OCI-M2 (cell line): Measurements from ENCODE around the gene CINP.
"Not testable (repeated sequence)": the region's sequence is repeated elsewhere in the genome, so short reads cannot be mapped to it uniquely, and the experiment has no call there.

Source experiments
- DNase-seq: peaks from one replicate; lab custom pipeline; 2025; ENCODE audit not compliant: unreplicated experiment; lab: John Stamatoyannopoulos, UW

The CINP gene

DNA sequence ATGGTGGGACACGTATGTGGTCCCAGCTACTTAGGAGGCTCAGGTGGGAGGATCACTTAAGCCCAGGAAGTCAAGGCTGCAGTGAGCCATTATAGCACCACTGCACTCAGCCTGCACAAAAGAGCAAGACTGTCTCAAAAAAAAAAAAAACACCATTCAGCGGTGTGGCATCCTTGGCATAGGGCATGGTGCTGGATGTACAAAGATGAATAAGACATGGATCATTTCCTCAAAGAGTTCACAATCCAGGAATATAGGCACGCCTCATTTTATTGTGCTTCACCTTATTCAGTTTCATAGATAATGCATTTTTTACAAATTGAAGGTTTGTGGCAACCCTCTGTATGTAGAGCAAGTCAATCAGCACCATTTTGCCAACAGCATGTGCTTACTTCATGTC lies 6.4 kb downstream of the CINP start:
- no peak for DNase-seq

DNA sequence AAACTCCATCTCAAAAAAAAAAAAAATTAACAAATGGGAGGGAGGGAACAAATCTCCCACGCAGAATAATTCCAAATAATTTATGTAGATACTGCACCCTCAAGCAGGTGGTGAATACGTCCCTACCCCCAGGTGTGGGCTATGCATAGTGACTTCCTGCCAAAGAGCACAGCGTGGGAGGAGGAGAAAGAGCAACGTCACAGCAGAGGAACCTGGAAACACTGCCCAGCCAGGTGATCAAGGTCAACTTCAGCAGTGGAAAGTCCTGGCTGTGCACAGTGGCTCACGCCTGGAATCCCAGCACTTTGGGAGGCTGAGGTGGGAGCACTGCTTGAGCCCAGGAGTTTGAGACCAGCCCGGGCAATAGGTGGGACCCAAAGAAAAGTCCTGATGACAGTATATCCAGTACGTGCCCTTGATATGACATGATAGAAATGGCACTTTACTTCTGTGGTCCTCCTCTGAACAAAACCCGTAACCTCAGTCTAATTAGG lies 9.5 kb downstream of the CINP start:
- DNase-seq = no peak

DNA sequence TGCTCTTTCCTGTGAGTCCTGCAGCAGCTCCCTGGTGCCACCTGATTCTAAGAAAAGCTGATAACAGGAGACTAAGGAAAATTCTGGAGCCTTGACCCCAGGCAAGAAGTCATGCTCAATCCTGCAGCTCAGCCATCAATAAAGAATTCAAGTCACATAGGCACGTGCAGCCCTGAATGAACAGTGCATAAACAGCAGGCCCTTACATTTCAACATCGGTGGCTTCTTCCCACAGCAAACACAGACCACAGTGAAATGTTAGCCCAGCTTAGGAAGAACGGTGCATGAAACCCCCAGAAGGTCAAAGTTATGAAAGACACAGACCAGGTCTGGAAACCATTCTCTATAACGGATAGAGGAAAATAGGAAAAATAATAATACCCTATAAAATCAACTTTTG lies 10.5 kb downstream of the CINP start:
- DNase-seq = no peak

DNA sequence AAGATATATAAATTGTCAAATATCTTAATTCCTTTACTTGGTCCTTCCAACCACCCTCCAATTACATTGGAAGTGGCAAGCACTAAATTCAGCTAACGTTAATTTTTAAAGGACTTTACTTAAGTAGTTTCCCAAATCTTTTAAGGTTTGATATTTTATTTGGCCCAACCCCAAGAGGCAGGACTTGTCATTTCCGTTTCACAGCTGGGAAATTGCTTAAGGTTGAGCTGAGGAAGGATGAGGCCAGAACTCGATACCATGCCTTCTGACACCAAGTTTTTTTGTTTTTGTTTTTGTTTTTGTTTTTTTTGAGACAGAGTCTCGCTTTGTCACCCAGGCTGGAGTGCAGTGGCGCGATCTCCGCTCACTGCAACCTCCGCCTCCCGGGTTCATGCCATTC lies 11.1 kb downstream of the CINP start:
- not testable (repeated sequence) for DNase-seq

DNA sequence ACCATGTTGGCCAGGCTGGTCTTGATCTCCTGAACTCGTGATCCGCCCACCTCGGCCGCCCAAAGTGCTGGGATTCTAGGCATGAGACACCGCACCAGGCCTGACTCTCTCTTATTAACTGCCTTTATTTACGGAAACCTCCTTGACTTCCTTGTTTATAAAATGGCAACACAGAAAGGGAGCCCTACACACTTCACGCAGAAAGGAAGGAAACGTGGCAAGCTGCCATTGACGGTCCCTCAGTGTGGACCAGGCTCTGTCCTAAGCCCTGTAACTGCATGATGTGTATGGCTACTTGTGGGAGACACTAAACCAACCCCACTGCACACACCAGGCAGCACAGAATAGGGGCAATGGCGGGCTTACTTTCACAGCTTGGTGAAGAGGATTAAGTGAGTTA lies 11.7 kb downstream of the CINP start:
- no peak for DNase-seq

DNA sequence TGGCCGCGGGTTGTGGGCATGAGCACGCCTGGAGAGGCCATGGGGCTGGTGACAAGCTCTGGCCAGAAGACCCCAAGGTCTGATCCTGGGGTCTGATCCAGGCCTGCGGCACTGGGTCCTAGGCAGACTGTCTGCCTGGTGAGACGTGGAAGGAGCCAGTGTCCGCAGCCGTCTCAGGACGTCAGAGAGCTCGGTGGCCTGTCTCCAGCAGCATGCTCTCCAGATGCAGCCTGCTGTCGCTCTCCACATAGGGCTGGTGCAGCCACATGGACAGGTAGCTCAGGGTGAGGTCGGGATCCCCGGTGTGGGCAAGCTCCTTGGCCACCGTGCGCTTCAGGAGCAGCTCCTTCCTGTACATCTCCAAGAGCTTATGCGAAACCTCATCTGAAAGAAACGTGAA lies 14.3 kb downstream of the CINP start:
- no peak for DNase-seq

DNA sequence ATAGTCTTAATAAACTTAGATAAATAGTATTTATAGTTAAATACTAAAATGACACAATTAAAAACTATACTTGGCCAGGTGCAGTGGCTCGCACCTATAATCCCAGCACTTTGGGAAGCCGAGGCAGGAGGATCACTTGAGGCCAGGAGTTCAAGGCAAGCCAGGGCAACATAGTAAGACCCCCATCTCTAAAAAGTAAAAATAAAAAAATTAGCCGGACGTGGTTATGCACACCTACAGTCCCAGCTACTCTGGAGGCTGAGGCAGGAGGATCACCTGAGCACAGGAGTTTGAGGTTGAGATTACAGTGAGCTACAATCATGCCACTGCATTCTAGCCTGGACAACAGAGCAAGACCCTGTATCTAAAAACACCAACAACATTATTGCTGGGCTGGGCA lies 16.0 kb downstream of the CINP start:
- DNase-seq = no peak

DNA sequence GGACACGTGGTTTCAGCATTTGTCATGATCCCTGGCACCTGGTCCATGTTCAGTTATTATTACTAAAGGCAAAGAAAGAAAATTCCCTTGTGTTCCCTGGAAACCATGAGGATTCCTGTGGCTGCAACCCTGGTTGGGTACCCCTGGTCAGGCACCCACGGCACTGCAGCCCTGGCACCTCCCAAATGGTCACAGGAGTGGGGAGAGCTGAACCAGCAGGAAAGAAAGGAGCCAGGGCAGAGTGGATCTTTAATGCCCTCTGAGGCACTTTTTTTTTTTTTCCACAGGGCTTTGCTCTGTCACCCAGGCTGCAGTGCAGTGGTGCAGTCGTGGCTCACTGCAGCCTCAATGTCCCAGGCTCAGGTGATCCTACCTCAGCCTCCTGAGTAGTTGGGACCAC lies 17.5 kb downstream of the CINP start:
- no peak for DNase-seq

DNA sequence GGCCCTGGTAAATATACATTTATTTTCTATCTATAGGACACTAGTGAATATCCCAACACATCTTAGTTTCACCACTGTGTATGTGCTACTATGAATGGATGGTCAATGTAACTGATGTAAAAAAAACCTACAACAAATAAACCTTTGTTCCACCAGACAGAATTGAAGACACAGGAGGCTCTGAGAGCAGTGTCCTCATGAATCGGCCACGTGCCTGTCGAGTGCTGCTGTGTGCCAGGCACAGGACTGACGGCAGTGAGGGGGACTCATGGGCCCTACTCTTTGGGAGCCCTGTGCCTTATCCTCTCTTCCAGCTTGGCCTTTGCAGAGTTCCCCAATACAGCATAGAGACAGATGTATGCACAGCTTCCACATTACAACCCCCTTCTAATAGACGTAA lies 18.2 kb downstream of the CINP start:
- DNase-seq = no peak

DNA sequence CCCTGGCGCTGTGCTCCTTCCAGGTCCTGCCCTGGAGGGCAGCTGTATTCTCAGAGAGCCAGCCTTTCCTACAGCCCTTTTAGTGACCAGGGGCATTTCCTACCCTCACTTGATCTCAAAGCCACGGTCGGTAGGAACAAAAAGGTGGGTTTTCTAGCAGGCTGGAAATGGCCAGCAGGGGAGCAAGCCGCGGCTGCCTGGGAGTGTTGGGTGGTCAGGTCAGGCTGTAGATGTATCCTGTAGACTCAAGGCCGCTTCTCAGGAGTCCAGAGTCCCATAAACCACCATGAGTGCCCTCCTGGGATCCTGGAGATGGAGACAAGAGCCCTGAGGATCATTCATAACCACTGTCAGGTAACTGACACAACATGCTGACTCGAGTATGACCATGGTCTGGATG lies 18.6 kb downstream of the CINP start:
- no peak for DNase-seq

DNA sequence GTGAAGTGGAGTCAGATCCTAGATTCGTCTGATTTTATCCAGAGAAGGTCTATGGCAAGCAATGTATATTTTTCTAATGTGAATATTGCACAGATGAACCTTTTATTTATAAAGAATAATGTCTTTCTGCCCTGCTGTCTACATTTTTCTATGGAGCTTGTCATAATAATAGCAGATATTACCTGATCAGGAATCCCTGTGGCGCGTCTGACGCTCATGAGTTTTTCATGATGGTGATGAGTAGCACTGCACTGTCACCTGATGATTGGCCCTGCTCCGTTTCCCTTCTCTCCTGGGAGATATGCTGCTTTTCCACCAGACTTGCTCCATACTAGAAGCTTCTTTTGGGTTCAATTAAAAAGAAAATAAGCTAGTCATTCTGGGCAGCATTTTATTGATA lies 20.5 kb downstream of the CINP start:
- DNase-seq = no peak

DNA sequence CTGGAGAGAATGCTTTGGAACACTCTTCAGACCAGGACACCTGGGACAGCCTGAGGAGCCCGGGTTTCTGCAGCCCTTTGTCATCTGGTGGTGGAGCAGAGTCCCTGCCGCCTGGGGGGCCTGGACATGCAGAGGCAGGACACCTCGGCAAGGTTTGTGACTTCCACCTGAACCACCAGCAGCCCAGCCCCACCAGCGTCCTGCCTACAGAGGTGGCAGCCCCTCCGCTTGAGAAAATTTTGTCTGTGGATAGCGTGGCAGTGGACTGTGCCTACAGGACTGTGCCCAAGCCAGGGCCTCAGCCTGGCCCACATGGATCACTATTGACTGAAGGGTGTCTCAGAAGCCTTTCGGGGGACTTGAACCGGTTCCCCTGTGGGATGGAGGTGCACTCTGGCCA lies 21.1 kb downstream of the CINP start:
- no peak for DNase-seq

DNA sequence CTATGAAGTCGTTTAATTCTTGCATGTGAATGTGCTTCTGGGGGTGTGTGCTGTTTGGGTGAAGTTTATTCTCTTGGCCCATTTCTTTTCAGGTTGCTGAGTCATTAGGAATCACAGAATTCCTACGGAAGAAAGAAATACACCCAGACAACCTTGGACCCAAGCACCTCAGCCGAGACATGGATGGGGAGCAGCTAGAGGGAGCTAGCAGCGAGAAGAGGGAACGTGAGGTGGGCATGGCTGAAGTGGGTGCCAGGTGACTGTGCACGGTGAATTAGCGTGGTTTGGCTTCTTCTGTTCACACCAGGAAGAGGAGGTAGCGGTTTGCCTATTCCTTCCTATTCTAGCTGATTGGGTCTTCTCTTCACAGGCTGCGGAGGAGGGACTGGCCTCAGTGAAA lies 24.0 kb downstream of the CINP start:
- no peak for DNase-seq

DNA sequence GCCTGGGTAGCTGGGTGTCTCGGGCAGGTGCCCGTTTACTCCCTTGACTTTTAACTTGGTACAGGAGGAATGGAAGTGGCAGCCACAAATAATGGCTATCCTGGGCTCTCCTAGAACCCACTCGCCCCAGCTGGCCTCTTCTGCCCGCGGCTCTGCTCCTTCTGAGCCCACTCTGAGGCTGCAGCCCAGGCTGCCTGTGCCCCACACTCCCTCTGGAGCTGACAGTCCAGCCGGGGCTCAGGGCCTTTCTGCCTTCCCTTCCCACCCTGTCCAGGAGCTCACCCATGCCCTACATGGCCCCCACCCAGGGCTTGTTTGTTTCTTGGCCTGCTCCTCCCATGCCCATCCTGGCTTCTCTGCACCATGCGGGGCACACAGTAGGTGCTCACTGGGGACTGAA lies 27.5 kb downstream of the CINP start:
- no peak for DNase-seq

DNA sequence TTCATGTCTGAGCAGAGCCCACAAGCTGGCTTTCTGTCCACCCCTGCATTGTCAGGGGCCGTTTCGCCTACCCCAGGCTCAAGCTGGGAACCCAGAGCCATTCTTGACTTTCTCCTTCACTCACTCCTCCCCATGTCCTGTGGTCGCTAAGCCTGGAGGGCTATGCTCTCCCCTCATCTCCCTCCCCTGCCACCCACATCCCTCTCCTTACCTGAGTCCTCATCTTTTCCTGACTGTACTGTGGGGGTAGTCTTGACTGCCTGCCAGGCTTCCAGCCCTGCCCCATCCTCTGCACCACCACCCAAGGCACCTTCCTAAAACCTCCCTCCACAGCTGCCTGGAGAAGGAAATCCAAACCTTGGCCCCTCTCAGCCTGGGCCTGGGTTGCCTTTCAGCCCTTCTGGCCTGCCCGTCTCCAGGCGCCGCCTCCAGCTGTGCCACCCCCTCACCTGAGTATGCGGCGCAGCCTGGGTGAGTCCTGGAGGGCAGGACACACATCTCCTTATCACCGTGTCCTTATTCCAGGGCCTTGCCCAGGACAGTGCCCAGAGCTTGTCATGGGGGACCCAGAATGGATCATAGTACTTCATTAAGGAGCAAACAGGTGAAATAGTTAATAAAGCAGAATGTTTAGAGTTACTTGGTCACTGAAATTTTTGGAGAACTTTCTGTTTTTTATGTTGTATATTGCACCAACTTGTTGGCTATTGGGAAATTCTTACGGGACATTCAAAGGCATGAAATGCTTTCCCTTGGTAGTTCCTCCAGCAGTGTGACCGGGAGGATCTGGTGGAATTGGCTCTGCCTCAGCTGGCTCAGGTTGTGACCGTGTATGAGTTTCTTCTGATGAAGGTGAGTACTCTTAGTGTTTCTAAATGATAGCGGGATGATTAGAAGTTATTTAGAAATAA lies 28.6 kb downstream of the CINP start:
- DNase-seq = no peak

DNA sequence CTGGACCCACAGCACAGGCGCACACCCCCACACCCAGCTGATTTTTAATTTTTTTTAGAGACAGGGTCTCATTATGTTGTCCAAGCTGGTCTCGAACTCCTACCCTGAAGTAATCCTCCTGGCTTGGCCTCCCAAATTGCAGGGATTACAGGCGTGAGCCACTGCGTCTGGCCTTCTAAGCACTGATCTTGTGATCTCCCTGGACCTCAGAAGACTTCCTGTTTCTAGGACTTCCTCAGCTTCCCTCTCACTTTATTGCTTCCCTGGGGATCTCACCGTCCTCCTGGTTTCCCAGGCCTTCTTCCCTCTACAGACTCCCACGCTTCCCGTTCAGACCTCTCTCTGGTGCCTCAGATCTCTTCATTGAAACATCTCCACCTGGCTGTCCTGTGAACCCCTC lies 29.3 kb downstream of the CINP start:
- DNase-seq = no peak

DNA sequence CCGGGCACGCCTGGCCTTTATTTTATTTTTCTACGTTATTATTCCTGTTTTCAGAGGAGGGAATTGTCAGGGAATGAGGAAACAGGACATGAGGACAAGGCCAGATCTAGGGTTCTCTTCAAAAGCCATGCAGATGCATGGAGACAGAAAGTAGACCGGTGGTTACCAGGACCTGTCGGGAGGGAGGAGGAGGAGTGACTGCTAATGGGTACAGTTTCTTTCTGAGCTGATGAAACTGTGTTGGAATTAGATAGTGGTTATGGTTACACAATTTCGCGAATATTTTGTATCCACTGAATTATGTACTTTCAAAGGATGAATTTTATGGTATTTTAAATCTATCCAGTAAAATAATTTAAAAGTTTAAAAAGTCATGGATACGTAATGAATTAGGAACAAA lies 31.9 kb downstream of the CINP start:
- DNase-seq = no peak

DNA sequence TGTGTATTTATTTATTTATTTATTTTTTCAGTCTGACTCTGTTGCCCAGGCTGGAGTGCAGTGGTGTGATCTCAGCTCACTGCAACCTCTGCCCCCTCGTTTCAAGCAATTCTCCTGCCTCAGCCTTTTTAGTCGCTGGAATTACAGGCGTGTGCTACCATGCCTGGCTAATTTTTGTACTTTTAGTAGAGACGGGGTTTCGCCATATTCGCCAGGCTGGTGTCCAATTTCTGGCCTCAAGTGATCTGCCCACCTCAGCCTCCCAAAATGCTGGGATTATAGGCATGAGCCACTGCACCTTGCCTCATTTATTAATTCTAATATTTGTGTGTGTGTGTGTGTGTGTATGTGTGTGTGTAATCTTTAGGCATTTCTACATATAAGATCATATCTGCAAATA lies 33.3 kb downstream of the CINP start:
- not testable (repeated sequence) for DNase-seq

DNA sequence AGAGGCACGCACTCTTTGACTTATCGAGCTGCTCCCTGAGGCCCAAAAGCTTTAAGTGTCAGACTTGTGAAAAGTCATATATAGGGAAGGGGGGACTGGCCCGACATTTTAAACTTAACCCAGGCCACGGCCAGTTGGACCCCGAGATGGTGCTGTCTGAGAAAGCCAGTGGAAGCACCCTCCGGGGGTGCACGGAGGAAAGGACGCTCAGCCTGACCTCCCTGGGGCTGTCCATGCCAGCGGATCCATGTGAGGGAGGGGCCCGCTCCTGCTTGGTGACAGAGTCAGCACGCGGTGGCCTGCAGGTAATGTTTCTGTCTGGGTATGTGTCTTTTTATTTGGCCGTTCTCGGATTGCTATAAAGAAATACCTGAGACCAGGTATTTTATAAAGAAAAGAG lies 36.1 kb downstream of the CINP start:
- DNase-seq = no peak

DNA sequence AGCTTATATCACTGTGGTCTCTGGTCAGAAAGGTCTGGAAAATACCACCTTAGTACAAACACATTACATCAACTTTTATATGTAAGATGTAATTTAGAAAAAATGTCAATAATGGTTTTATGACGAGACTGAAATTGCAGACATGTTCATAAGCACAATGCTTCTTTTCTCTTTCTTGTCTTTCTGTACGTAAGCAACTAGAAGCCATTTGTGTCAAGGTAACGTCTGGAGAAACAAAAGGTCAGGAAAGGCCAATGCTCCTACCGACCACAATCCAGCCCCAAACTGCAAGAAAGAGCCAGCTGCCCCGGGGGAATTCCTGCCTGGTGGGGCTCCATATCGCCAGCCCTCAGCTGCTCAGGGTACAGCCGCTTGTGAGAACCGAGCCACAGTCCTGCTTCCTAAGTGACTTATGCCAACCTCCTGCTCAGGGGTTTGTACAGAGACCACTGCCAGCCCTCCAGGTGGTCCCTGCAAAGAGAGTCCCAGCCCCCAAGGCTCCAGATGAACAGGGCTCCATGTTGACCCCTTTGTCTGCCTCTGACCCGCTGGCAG lies 36.8 kb downstream of the CINP start:
- no peak for DNase-seq

DNA sequence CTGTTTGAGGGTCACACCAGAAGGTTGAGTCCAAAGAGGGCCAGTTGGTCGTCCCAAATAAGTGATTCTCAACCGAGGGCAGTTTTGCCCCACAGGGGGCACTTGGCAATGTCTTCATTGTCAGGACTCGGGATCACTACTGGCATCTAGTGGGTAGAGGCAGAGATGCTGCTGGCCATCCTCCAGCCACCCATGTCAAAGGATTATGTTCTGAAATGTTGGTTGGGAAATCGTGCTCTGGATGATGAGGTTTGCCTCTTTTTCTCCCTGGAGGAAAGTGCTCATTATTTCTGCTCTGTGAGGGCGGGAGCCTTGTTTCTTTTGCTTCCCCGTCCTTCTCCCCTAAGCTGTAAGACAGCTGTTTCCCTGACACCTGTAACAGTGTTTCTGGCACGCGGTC lies 39.6 kb downstream of the CINP start:
- no peak for DNase-seq
